Sigmoid colon (tissue), 7 donors: ENCODE data around the gene METTL25. TPM values are rescaled to one million over a fixed set of nuclear protein-coding genes. Genes with fewer than 3 reads are reported as not detected.
A peak's percentile ranks its signal among the peaks of the same experiment; 100 is the strongest.

ENCODE experiments used
- DNase-seq: peaks from one replicate; pipeline ENCODE4 v3.0.0-alpha.2; 2019
- H3K27ac ChIP-seq, 4 donors: fragments of 200-600 bp; sonication (generic); one replicate each; pipeline ENCODE4 v1.5.1; 2016 to 2019; ENCODE audit warnings: mild to moderate bottlenecking in 1 of 4
- H3K27me3 ChIP-seq, 3 donors: fragments of 200-600 bp; sonication (generic); one replicate each; pipeline ENCODE4 v1.5.1; 2019; ENCODE audit warnings: mild to moderate bottlenecking in 1 of 3
- H3K36me3 ChIP-seq, 4 donors: fragments of 200-600 bp; sonication (generic); one replicate each; pipeline ENCODE4 v1.5.1; 2016 to 2019
- H3K4me1 ChIP-seq, 4 donors: fragments of 200-600 bp; sonication (generic); one replicate each; pipeline ENCODE4 v1.5.1; 2017 to 2019
- H3K4me3 ChIP-seq, 4 donors: fragments of 200-600 bp; sonication (generic); one replicate each; pipeline ENCODE4 v1.5.1; 2017 to 2019; ENCODE audit warnings: mild to moderate bottlenecking in 2 of 4, moderate library complexity in 1 of 4
- H3K9me3 ChIP-seq, 4 donors: fragments of 200-600 bp in 3 of 4; sonication (generic) in 3 of 4; one replicate each; pipeline versions ENCODE4 v1.5.1 to v1.6.1; 2013 to 2019
- CTCF ChIP-seq, 4 experiments: fragments of 450-650 bp in 3 of 4; fragments of 200-600 bp in 1 of 4; IDR thresholded peaks; one replicate each; pipeline ENCODE4 v1.5.1; 2016 to 2019; ENCODE audit warnings: antibody characterized with exemption in 4 of 4, mild to moderate bottlenecking in 3 of 4, moderate library complexity in 2 of 4
- EP300 ChIP-seq, 4 donors: sonication (generic); formaldehyde crosslinking; IDR thresholded peaks; one replicate each; pipeline ENCODE4 v1.6.1; 2017; ENCODE audit warnings: antibody characterized with exemption in 4 of 4
- POLR2A ChIP-seq, 2 donors: fragments of 450-650 bp; IDR thresholded peaks; one replicate each; pipeline ENCODE4 v1.6.1; 2016; ENCODE audit warnings: antibody characterized with exemption in 2 of 2, mild to moderate bottlenecking in 2 of 2, moderate library complexity in 2 of 2
- POLR2AphosphoS5 ChIP-seq, 4 donors: sonication (generic); formaldehyde crosslinking; IDR thresholded peaks; one replicate each; pipeline ENCODE4 v1.6.1; 2017; ENCODE audit warnings: antibody characterized with exemption in 4 of 4
- WGBS, 2 donors: extraction: QIAGEN DNeasy Blood & Tissue Kit; methylation state at CpG; one replicate each; pipeline ENCODE4 v1.1.7; 2013; 5-methylcytosine and 5-hydroxymethylcytosine counted together
- intact Hi-C: fragments of 100-400 bp; cut with DNase I; formaldehyde crosslinking; loops from one replicate; pipeline ENCODE4 v1.15.1; 2023
- polyA plus RNA-seq, 3 donors: library from polyadenylated mRNA; stranded (reverse); fragments of 200-250 nt; gene quantifications; one replicate each; pipeline ENCODE4 v1.2.3, GENCODE V29; 2013
- total RNA-seq, 4 donors: library from RNA; depleted of rRNA; stranded (reverse); fragments of >200 nt; gene quantifications; one replicate each; pipeline ENCODE4 v1.1.0, GENCODE V29; 2016
- donor health status: healthy with polysubstance abuse.
- donor health status: Bipolar disorder and iron deficiency.
- donor health status: healthy.

METTL25 gene
- total and polyA plus RNA-seq, 7 donors: 3.9 to 59.9 (median 22.7) TPM

DNA sequence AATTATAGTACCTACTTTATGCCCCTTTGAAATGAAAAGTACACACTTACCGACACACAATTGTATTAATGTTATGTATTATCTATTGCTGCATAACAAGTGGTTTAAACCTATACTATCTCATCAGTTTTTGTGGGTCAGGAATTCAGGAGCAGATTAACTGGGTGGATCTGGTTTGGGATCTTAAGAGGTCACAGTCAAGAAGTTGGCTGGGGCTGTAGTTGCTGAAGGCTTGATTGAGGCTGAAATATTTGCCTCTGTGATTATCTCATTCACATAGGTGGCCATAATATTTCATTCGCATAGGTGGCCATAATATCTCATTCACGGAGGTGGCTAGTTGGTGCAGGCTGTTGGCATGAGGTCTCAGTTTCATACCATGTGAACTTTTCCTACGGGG lies 5.7 kb downstream of the METTL25 start:
- Histone ChIP-seq H3K9me3 (no peaks in the 10 kb centered on the region), H3K4me3 (no peak overlapping the region), H3K4me1 (peaks cover 0 to 27% (median 14%) of the 10 kb centered on the region in 4 donors), H3K27me3 (no peaks in the 10 kb centered on the region), H3K27ac (no peak overlapping the region), H3K36me3 (no peaks in the 10 kb centered on the region)
- no peak for TF ChIP-seq POLR2AphosphoS5 (IDR thresholded peaks at IDR 0.05)
- TF ChIP-seq POLR2A (IDR thresholded peaks at IDR 0.05): no peak
- no peak for DNase-seq
- intact Hi-C loops: no loop called here
- WGBS, 2 donors: 91 to 93% methylated on average over 4 of the region's 4 CpGs

DNA sequence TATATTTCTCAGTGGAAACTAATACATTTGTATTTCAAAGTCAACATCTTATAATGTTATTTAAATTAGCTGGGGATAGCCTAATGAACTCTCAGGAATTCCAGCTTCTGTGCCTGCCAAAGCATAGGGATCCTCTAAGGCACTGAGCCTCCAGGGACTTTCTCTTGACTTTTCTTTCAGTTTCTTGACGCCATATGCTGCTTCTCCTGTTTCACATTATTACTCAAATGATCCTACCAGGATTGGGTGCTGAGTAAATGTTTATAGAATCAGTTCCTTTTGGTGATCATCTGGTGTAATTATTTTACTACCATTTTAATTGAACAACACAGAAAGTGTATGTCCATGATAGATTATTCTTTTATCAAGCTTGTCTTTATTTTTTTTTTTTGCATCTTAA lies 7.9 kb downstream of the METTL25 start:
- 62 to 71% methylated on average over 1 of the region's 1 CpG for WGBS, 2 donors
- no peak for TF ChIP-seq POLR2A (IDR thresholded peaks at IDR 0.05)
- TF ChIP-seq EP300 (IDR thresholded peaks at IDR 0.05): no peak
- TF ChIP-seq CTCF (IDR thresholded peaks at IDR 0.05): no peak
- TF ChIP-seq POLR2AphosphoS5 (IDR thresholded peaks at IDR 0.05): no peak
- Histone ChIP-seq H3K27ac (no peak overlapping the region), H3K4me3 (no peak overlapping the region), H3K36me3 (peaks cover 0 to 9% (median 0%) of the 10 kb centered on the region in 4 donors), H3K4me1 (peaks cover 0 to 6% (median 0%) of the 10 kb centered on the region in 4 donors), H3K27me3 (no peaks in the 10 kb centered on the region), H3K9me3 (no peaks in the 10 kb centered on the region)
- no peak for DNase-seq
- intact Hi-C loops: no loop called here

DNA sequence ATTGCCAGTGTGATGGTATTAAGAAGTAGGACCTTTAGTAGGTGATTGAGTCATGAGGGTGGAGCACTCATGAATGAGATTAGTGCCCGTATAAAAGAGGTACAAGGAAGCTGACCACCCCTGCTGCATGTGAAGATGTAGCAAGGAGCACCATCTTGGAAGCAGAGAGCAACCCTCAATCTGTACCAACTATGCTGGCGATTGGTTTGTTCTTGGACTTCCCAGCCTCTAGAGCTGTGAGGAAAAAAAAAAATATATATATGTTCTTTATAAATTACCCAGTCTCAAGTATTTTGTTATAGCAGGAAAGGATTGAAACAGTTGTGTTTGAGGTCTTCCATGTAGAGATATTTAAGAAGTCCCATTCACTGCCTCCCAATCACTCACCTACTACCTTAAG lies 16.9 kb downstream of the METTL25 start:
- no peak for TF ChIP-seq CTCF (IDR thresholded peaks at IDR 0.05)
- no peak overlapping the region for H3K4me3 ChIP-seq
- peaks cover 0 to 18% (median 7%) of the 10 kb centered on the region in 4 donors for H3K36me3 ChIP-seq
- peaks cover 0 to 2% (median 0%) of the 10 kb centered on the region in 4 donors for H3K9me3 ChIP-seq
- WGBS, 2 donors: 95 to 99% methylated on average over 2 of the region's 2 CpGs
- no peaks in the 10 kb centered on the region for H3K27me3 ChIP-seq
- DNase-seq: no peak
- no peak overlapping the region for H3K27ac ChIP-seq
- H3K4me1 ChIP-seq: no peaks in the 10 kb centered on the region
- intact Hi-C loops: no loop called here

DNA sequence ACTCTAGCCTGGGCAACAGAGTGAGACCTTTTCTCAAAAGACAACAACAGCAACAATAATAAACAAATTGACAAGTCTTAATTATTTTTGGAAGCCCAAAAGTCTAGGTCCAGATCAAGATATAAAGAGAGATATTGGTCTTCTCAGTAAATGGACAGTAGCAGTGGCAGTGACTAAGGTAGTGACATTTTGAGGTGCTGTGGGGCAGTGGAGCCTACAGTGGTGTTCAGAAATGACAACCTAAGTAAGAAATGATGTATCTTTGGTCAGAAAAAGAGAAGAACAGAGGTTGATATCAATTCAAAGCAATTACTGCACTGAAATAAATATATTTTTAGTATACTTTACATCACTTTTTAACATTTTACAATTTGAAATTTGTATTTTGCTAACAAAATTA lies 20.7 kb downstream of the METTL25 start:
- DNase-seq: no peak
- H3K27me3 ChIP-seq: no peaks in the 10 kb centered on the region
- peaks cover 0 to 2% (median 0%) of the 10 kb centered on the region in 4 donors for H3K9me3 ChIP-seq
- intact Hi-C loops: no loop called here
- peaks cover 0 to 7% (median 5%) of the 10 kb centered on the region in 4 donors for H3K36me3 ChIP-seq
- no peak for TF ChIP-seq POLR2AphosphoS5 (IDR thresholded peaks at IDR 0.05)
- TF ChIP-seq POLR2A (IDR thresholded peaks at IDR 0.05): no peak
- TF ChIP-seq CTCF (IDR thresholded peaks at IDR 0.05): no peak
- TF ChIP-seq EP300 (IDR thresholded peaks at IDR 0.05): no peak
- H3K4me3 ChIP-seq: no peak overlapping the region
- no peak overlapping the region for H3K27ac ChIP-seq
- peaks cover 0 to 2% (median 0%) of the 10 kb centered on the region in 4 donors for H3K4me1 ChIP-seq

DNA sequence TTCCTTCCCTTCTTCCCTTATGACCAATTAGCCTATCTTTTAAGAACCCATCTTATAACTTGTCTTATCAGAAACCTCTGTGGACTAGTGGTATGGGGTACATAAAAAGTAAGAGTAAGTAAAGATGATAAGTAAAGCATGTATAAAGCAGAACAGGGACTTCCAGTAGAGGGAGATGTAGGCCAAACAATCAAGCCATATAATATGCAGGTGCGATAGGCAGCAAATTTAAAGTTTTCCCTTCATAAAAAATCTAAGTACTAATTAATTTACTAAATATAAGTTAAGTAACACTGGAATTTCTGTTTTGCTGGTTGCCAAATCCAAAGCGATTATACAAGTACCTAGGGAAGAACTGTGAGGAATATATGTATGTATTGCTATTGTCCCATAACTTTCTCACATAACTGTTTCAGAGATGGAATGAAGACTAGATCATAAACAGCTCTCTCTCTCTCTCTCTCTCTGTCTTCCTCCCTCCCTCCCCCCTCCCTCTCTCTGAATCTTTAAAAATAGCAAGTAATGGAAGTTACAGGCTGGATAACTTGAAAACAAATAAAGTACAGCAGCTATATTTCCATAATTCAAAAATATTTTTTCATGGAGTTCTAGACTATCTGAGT lies 25.7 kb downstream of the METTL25 start:
- 45 to 75% methylated on average over 2 of the region's 2 CpGs for WGBS, 2 donors
- Histone ChIP-seq H3K36me3 (peaks cover 0 to 7% (median 0%) of the 10 kb centered on the region in 4 donors), H3K4me1 (peaks cover 0 to 8% (median 0%) of the 10 kb centered on the region in 4 donors), H3K9me3 (no peaks in the 10 kb centered on the region), H3K27ac (peak overlapping the region in 1 of 4 donors; percentile 2), H3K4me3 (no peak overlapping the region), H3K27me3 (no peaks in the 10 kb centered on the region)
- no peak for TF ChIP-seq POLR2AphosphoS5 (IDR thresholded peaks at IDR 0.05)
- peak in 1 of 4 experiments; percentile 46 for TF ChIP-seq CTCF (IDR thresholded peaks at IDR 0.05)
- no peak for TF ChIP-seq EP300 (IDR thresholded peaks at IDR 0.05)
- TF ChIP-seq POLR2A (IDR thresholded peaks at IDR 0.05): no peak
- intact Hi-C loops: no loop called here
- DNase-seq: no peak
